Suprapubic skin (tissue), 4 donors: Measurements from ENCODE around the gene TMEM203. TPM values are rescaled to one million over a fixed set of nuclear protein-coding genes. Genes with fewer than 3 reads are reported as not detected.
"Not testable (repeated sequence)": the region's sequence is repeated elsewhere in the genome, so short reads cannot be mapped to it uniquely, and the experiment has no call there.

Source experiments
- DNase-seq, 2 donors: peaks; one replicate each; pipeline ENCODE4 v3.0.0-alpha.2; 2019; ENCODE audit warnings: low spot score in 2 of 2
- H3K27ac ChIP-seq: fragments of 200-600 bp; sonication (generic); one replicate; pipeline ENCODE4 v1.5.1; 2019
- H3K27me3 ChIP-seq: fragments of 200-600 bp; sonication (generic); one replicate; pipeline ENCODE4 v1.5.1; 2019
- H3K36me3 ChIP-seq: fragments of 200-600 bp; sonication (generic); one replicate; pipeline ENCODE4 v1.5.1; 2019
- H3K4me1 ChIP-seq: fragments of 200-600 bp; sonication (generic); one replicate; pipeline ENCODE4 v1.5.1; 2019
- H3K4me3 ChIP-seq: fragments of 200-600 bp; sonication (generic); one replicate; pipeline ENCODE4 v1.5.1; 2019; ENCODE audit warnings: mild to moderate bottlenecking
- H3K9me3 ChIP-seq: fragments of 200-600 bp; sonication (generic); one replicate; pipeline ENCODE4 v1.5.1; 2019
- CTCF ChIP-seq, 2 donors: fragments of 200-600 bp in 1 of 2; fragments of 450-650 bp in 1 of 2; sonication (generic) in 1 of 2; IDR thresholded peaks; one replicate each; pipeline ENCODE4 v1.5.1; 2016 to 2019; ENCODE audit warnings: antibody characterized with exemption in 2 of 2, mild to moderate bottlenecking in 1 of 2, moderate library complexity in 1 of 2
- EP300 ChIP-seq: sonication (generic); formaldehyde crosslinking; IDR thresholded peaks from one replicate; pipeline ENCODE4 v1.6.1; 2017; ENCODE audit warnings: antibody characterized with exemption
- POLR2A ChIP-seq, 2 donors: fragments of 450-650 bp; IDR thresholded peaks; one replicate each; pipeline ENCODE4 v1.6.1; 2017; ENCODE audit warnings: antibody characterized with exemption in 2 of 2, mild to moderate bottlenecking in 2 of 2, moderate library complexity in 2 of 2
- POLR2AphosphoS5 ChIP-seq, 3 donors: sonication (generic); formaldehyde crosslinking; IDR thresholded peaks; one replicate each; pipeline ENCODE4 v1.6.1; 2017; ENCODE audit warnings: antibody characterized with exemption in 3 of 3
- WGBS: methylation state at CpG from one replicate; pipeline ENCODE4 v1.1.5; 2018; 5-methylcytosine and 5-hydroxymethylcytosine counted together
- total RNA-seq, 4 donors: library from RNA; depleted of rRNA; stranded (reverse); fragments of >200 nt; gene quantifications; one replicate each; pipeline ENCODE4 v1.1.0, GENCODE V29; 2016

Gene TMEM203
- total RNA-seq, 4 donors from 2014 or later: 25.0 to 52.4 (median 40.8) TPM

GRCh38 chr9:137245450-137246421, 40.3 kb upstream of the TMEM203 start:
- no peak overlapping the region for H3K4me3 ChIP-seq
- peaks cover 15% of the 10 kb centered on the region for H3K36me3 ChIP-seq
- DNase-seq: no peak
- no peaks in the 10 kb centered on the region for H3K27me3 ChIP-seq
- 81% methylated on average over 11 of the region's 25 CpGs for WGBS
- H3K9me3 ChIP-seq: no peaks in the 10 kb centered on the region
- no peak for TF ChIP-seq CTCF (IDR thresholded peaks at IDR 0.05)
- no peak for TF ChIP-seq POLR2A (IDR thresholded peaks at IDR 0.05)
- no peak for TF ChIP-seq EP300
- no peak for TF ChIP-seq POLR2AphosphoS5 (IDR thresholded peaks at IDR 0.05)
- peaks cover 40% of the 10 kb centered on the region for H3K4me1 ChIP-seq
- H3K27ac ChIP-seq: no peak overlapping the region

- no peak for DNase-seq
- 29% methylated on average over 11 of the region's 36 CpGs for WGBS
- H3K4me1 ChIP-seq: peaks cover 45% of the 10 kb centered on the region
- no peak overlapping the region for H3K4me3 ChIP-seq
- TF ChIP-seq CTCF (IDR thresholded peaks at IDR 0.05) (no peak), EP300 (no peak), POLR2A (IDR thresholded peaks at IDR 0.05) (no peak), POLR2AphosphoS5 (IDR thresholded peaks at IDR 0.05) (no peak)
- H3K27me3 ChIP-seq: no peaks in the 10 kb centered on the region
- H3K27ac ChIP-seq: no peak overlapping the region
- H3K9me3 ChIP-seq: no peaks in the 10 kb centered on the region
- H3K36me3 ChIP-seq: peaks cover 15% of the 10 kb centered on the region
These were observed 39.3 kb upstream of the TMEM203 start for GRCh38 chr9:137244486-137245449.

DNA sequence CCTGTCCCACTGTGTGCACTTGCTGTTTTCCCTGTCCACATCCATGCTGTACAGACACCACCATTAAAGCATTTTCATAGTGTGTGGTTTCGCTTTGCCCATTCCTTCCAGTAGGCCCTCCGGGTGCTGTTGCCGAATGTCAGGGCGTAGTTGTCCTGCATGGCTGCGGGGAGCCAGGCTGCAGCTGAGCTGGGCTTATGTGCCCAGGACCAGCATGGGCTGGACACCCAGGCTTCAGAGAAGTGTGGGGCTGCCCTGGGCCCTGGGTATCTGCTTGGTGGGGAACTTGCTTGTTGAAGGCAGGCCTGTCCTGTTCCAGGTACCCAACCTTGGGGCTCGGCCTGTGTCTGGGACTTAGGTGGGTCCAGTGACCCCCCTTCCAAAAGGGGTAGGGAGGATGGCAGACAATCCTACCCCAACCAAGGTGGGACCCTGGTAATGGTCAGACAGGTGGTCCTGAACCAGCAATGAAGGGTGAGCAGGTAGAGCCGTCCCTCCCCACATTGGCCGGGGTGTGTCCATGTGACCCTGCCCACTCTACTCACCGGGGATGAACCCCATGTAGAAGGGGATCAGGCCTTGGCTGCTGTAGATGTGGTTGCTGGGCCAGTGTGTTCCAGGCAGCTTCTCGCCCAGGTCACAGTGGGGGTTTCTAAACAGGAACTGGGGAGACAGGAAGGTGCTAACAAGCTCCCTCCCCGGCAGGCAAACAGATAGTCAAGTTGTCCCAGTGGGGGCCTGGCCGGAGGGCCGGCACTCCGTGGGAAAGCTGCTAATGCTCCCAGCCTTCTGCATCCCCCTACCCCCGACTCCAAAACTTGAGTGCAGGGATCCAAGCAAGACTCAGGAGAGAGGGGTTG, 38.4 kb upstream of the TMEM203 start:
- TF ChIP-seq POLR2A (IDR thresholded peaks at IDR 0.05) (no peak), CTCF (IDR thresholded peaks at IDR 0.05) (no peak), POLR2AphosphoS5 (IDR thresholded peaks at IDR 0.05) (no peak)
- H3K36me3 ChIP-seq: peaks cover 15% of the 10 kb centered on the region
- no peaks in the 10 kb centered on the region for H3K27me3 ChIP-seq
- H3K27ac ChIP-seq: no peak overlapping the region
- no peaks in the 10 kb centered on the region for H3K9me3 ChIP-seq
- peaks cover 54% of the 10 kb centered on the region for H3K4me1 ChIP-seq
- 60% methylated on average over 11 of the region's 15 CpGs for WGBS
- H3K4me3 ChIP-seq: no peak overlapping the region
- no peak for DNase-seq

- H3K9me3 ChIP-seq, H3K27ac ChIP-seq, H3K27me3 ChIP-seq, H3K4me3 ChIP-seq, DNase-seq: not testable (repeated sequence)
- 82% methylated on average over 14 of the region's 18 CpGs for WGBS
- peaks cover 15% of the 10 kb centered on the region for H3K36me3 ChIP-seq
- H3K4me1 ChIP-seq: peaks cover 60% of the 10 kb centered on the region
These were observed 37.8 kb upstream of the TMEM203 start for GRCh38 chr9:137243266-137243625.
